PC-3 (cell line): ENCODE results near the gene TMEM163. TPM values are rescaled to one million over a fixed set of nuclear protein-coding genes. Genes with fewer than 3 reads are reported as not detected.

ENCODE experiments used
- ATAC-seq: fragments of 200-7000 bp; cut with Tn5 transposase; 2 replicates; pipeline ENCODE4 v1.9.1; 2020; ENCODE audit warnings: mild to moderate bottlenecking, moderate library complexity
- BruUV-seq: library from RNA; stranded (reverse); fragments of 400-500 nt; replicated peaks from 2 replicates; lab custom pipeline; 2021; lab: Mats Ljungman, UMichigan
- CTCF ChIA-PET: fragments of 300-600 bp; sonication (Branson Sonifier 250); formaldehyde crosslinking; loops from one replicate; lab custom pipeline; 2022; ENCODE audit warnings: antibody characterized with exemption; lab: Charles Lee
- POLR2A ChIA-PET: fragments of 300-600 bp; sonication (Branson Sonifier 250); formaldehyde crosslinking; loops from one replicate; lab custom pipeline; 2022; ENCODE audit warnings: antibody characterized with exemption; ENCODE audit not compliant: unreplicated experiment; lab: Charles Lee
- DNase-seq: peaks from one replicate; pipeline ENCODE4 v3.0.0-alpha.2; 2015
- H2AFZ ChIP-seq: fragments of 300-600 bp; sonication (generic); 2 replicates; pipeline ENCODE4 v1.6.0; 2016; ENCODE audit warnings: antibody characterized with exemption, low read length
- H3F3A ChIP-seq: fragments of 300-600 bp; sonication (generic); one replicate; pipeline ENCODE4 v1.6.0; 2017; ENCODE audit warnings: antibody characterized with exemption, low read length, control low read depth, mild to moderate bottlenecking; ENCODE audit not compliant: unreplicated experiment
- H3K27ac ChIP-seq: fragments of 300-600 bp; sonication (generic); 2 replicates; pipeline ENCODE4 v1.5.1; 2016; ENCODE audit warnings: mild to moderate bottlenecking, low read length
- H3K27me3 ChIP-seq: fragments of 300-600 bp; sonication (generic); 2 replicates; pipeline ENCODE4 v1.6.1; 2016; ENCODE audit warnings: low read length, mixed read lengths
- H3K36me3 ChIP-seq: fragments of 300-600 bp; sonication (generic); 2 replicates; pipeline ENCODE4 v1.6.1; 2016; ENCODE audit warnings: low read depth, mixed run types, low read length, mixed read lengths
- H3K4me1 ChIP-seq: fragments of 300-600 bp; sonication (generic); 2 replicates; pipeline ENCODE4 v1.5.1; 2016; ENCODE audit warnings: low read length; ENCODE audit not compliant: insufficient read depth
- H3K4me2 ChIP-seq: fragments of 300-600 bp; sonication (generic); 2 replicates; pipeline ENCODE4 v1.6.0; 2016; ENCODE audit warnings: low read length
- H3K4me3 ChIP-seq: fragments of 300-600 bp; sonication (generic); 2 replicates; pipeline ENCODE4 v1.5.1; 2016; ENCODE audit warnings: mild to moderate bottlenecking, low read length, mixed read lengths
- H3K79me2 ChIP-seq: fragments of 300-600 bp; sonication (generic); 2 replicates; pipeline ENCODE4 v1.6.1; 2017; ENCODE audit warnings: low read length, mixed read lengths
- H3K9ac ChIP-seq: fragments of 300-600 bp; sonication (generic); 2 replicates; pipeline ENCODE4 v1.6.0; 2016; ENCODE audit warnings: mild to moderate bottlenecking, low read length
- H3K9me2 ChIP-seq: fragments of 300-600 bp; sonication (generic); replicated peaks from 2 replicates; pipeline ENCODE4 v1.6.1; 2016; ENCODE audit warnings: mixed run types, low read length, mixed read lengths
- H3K9me3 ChIP-seq: fragments of 300-600 bp; sonication (generic); 2 replicates; pipeline ENCODE4 v1.6.1; 2016; ENCODE audit warnings: low read length, mixed read lengths
- H4K20me1 ChIP-seq: fragments of 300-600 bp; sonication (generic); 2 replicates; pipeline ENCODE4 v1.6.1; 2016; ENCODE audit warnings: low read length, mixed read lengths
- CTCF ChIP-seq: fragments of 300-600 bp; sonication (generic); conservative IDR thresholded peaks from 2 replicates; pipeline ENCODE4 v1.5.1; 2017; ENCODE audit warnings: antibody characterized with exemption, low read depth, mild to moderate bottlenecking, low read length
- EZH2 ChIP-seq: fragments of 300-600 bp; sonication (generic); IDR thresholded peaks from one replicate; pipeline ENCODE4 v1.6.1; 2017; ENCODE audit warnings: antibody characterized with exemption, mild to moderate bottlenecking, low read length; ENCODE audit not compliant: unreplicated experiment
- EZH2phosphoT487 ChIP-seq: fragments of 300-600 bp; sonication (generic); IDR thresholded peaks from 2 replicates; pipeline ENCODE4 v1.6.1; 2018; ENCODE audit warnings: mild to moderate bottlenecking, antibody characterized with exemption, low read length, borderline replicate concordance
- intact Hi-C: fragments of 100-400 bp; cut with micrococcal nuclease; formaldehyde crosslinking; loops from 2 replicates; pipeline ENCODE4 v1.9.0; 2023
- total RNA-seq: library from RNA; depleted of rRNA; stranded (reverse); fragments of >200 nt; gene quantifications from 2 replicates; pipeline ENCODE4 v1.2.3, GENCODE V29; 2014

TMEM163 gene
- total RNA-seq, 1 experiment from 2014 or later, result 0.47 TPM

- TF ChIP-seq CTCF (no peak), EZH2phosphoT487 (no peak), EZH2 (no peak)
- H3K9ac ChIP-seq, result no peak overlapping the region
- H3K4me2 ChIP-seq, result no peak overlapping the region
- no peaks in the 10 kb centered on the region for H3F3A ChIP-seq
- H3K4me3 ChIP-seq, result no peak overlapping the region
- H3K9me3 ChIP-seq, result no peaks in the 10 kb centered on the region
- no peaks in the 10 kb centered on the region for H3K9me2 ChIP-seq
- H4K20me1 ChIP-seq, result no peaks in the 10 kb centered on the region
- H3K36me3 ChIP-seq, result no peaks in the 10 kb centered on the region
- no peaks in the 10 kb centered on the region for H3K4me1 ChIP-seq
- ATAC-seq (no peak), DNase-seq (no peak)
- no peaks in the 10 kb centered on the region for H3K27me3 ChIP-seq
- H3K79me2 ChIP-seq, result no peaks in the 10 kb centered on the region
- no TSS peak for BruUV-seq
- H3K27ac ChIP-seq, result no peak overlapping the region
- POLR2A ChIA-PET, result no interaction called here
- H2AFZ ChIP-seq, result no peak overlapping the region
- intact Hi-C loops, result loop anchor here (10.0 kb wide), 1 partner anchor 320 kb away; no protein-coding TSS in a partner anchor
- CTCF ChIA-PET, result no interaction called here
Observed at GRCh38 chr2:134574611-134575330, 144.0 kb downstream of the TMEM163 start.

GRCh38 chr2:134573724-134574123, 145.1 kb downstream of the TMEM163 start:
- no peak for DNase-seq
- Histone ChIP-seq H3K4me2 (no peak overlapping the region), H2AFZ (no peak overlapping the region), H4K20me1 (no peaks in the 10 kb centered on the region), H3K9ac (no peak overlapping the region), H3K4me1 (no peaks in the 10 kb centered on the region), H3K9me2 (no peaks in the 10 kb centered on the region), H3K27ac (no peak overlapping the region), H3K79me2 (no peaks in the 10 kb centered on the region), H3K4me3 (no peak overlapping the region), H3K27me3 (no peaks in the 10 kb centered on the region), H3F3A (no peaks in the 10 kb centered on the region), H3K36me3 (no peaks in the 10 kb centered on the region), H3K9me3 (no peaks in the 10 kb centered on the region)
- CTCF ChIA-PET, result no interaction called here
- BruUV-seq, result no TSS peak
- no peak for ATAC-seq
- intact Hi-C loops, result loop anchor here (10.0 kb wide), 1 partner anchor 321 kb away; no protein-coding TSS in a partner anchor
- POLR2A ChIA-PET, result no interaction called here
- TF ChIP-seq EZH2, result no peak
- no peak for TF ChIP-seq EZH2phosphoT487
- no peak for TF ChIP-seq CTCF

- no TSS peak for BruUV-seq
- DNase-seq, result no peak
- no peaks in the 10 kb centered on the region for H3K9me3 ChIP-seq
- H3K27ac ChIP-seq, result no peak overlapping the region
- TF ChIP-seq EZH2phosphoT487, result no peak
- H3K4me1 ChIP-seq, result no peaks in the 10 kb centered on the region
- H2AFZ ChIP-seq, result no peak overlapping the region
- no peak overlapping the region for H3K4me2 ChIP-seq
- intact Hi-C loops, result loop anchor here (10.0 kb wide), 1 partner anchor 322 kb away; no protein-coding TSS in a partner anchor
- H4K20me1 ChIP-seq, result no peaks in the 10 kb centered on the region
- H3K36me3 ChIP-seq, result no peaks in the 10 kb centered on the region
- no peak overlapping the region for H3K4me3 ChIP-seq
- H3K27me3 ChIP-seq, result no peaks in the 10 kb centered on the region
- H3F3A ChIP-seq, result no peaks in the 10 kb centered on the region
- H3K9ac ChIP-seq, result no peak overlapping the region
- no peaks in the 10 kb centered on the region for H3K9me2 ChIP-seq
- ATAC-seq, result no peak
- H3K79me2 ChIP-seq, result no peaks in the 10 kb centered on the region
- POLR2A ChIA-PET, result no interaction called here
- CTCF ChIA-PET, result no interaction called here
Observed at GRCh38 chr2:134573085-134573370, 145.8 kb downstream of the TMEM163 start.
